Activated CD8-positive, alpha-beta memory T cell treated with anti-CD3 and anti-CD28 coated beads, Interleukin-2, amount 50 U/mL, for 48 hours (primary cell): ENCODE data around the gene MTMR1.
A peak's percentile ranks its signal among the peaks of the same experiment; 100 is the strongest.

Source experiments
- DNase-seq: peaks from one replicate; pipeline ENCODE4 v3.0.0-alpha.2; 2020

MTMR1 gene

DNA sequence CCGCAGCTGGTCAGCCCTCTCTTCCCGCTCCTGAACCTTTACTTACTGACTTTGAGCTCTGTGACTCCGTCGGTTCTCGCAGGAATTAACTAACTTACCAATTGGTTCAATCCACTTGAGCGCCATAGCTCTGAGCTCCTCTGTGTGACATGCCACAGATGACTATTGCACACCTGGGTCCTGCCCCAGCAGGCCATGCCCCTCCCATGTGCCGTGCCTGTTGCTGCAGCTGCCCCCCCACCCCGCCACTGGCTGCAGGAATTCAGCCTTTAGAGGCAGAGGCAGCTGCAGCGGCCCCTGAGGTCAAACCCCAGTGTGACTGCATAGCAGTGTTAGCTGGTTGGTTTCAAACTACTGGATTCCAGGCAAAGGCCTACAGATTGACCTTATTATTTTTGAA lies 70.6 kb downstream of the MTMR1 start:
- no peak for DNase-seq

GRCh38 chrX:150765237-150765636 lies 72.0 kb downstream of the MTMR1 start:
- DNase-seq, result no peak

DNA sequence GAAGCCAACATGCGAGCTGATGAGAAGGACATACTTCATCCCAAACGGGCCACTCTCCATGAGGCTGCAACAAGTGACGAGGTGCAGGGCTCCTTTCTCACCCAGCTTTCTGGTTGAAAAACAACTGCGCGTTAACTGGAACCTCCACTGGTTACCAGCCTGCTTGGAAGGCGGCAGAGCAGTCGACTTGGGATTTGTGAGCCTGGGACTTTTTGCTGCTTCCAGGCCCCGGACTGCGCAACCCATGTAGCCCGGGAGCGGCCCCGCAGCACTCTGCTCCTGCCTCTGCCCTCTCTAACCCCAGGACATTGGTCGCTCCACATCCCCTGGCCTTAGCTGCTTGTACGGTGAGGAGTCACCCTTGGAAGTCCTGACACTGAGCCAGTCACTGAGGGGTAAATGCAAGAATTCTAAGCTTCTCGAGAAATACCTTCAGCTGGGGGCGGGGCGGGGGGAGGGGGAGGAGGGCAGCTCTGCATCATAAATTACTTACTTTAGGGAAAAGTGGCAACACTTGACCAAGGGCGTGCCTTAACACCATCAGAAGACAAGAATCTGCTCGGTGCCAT lies 72.7 kb downstream of the MTMR1 start:
- DNase-seq, result no peak

DNA sequence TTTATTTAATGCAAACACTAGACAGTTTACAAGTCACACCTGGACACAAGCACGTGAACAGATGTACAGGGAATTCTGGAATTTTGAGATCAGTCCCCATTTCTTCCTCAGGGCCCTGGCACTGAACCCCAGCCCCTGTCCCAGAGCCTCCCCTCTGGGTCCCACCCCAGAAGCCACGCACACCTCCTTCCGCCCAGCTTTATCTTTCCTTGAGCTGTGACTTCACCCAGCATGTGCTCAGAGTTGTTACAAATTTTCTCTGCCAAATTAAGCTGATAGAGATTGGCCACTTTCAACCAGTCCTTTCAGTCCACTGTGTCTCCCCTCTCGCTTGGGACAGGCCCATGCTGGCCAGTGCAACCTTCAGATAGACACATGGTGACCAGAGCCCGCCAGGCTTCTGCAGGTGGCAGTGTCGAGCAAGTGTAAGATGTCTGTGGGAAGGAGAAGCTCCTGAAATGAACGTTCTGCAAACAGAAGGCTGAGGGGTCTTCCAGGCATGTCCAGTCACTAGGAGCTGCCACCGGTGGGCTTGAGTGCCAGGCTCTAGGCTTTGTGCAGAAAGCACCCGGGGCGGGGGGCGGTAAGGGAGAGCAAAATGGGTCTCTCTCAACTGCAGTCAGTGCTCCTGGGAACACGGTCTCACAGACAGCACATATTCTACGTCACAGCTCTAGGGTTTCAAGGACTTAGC lies 73.3 kb downstream of the MTMR1 start:
- no peak for DNase-seq

- DNase-seq, result no peak
Measured at GRCh38 chrX:150767045-150767395, 73.8 kb downstream of the MTMR1 start.

GRCh38 chrX:150767475-150768131 lies 74.4 kb downstream of the MTMR1 start:
- no peak for DNase-seq

DNA sequence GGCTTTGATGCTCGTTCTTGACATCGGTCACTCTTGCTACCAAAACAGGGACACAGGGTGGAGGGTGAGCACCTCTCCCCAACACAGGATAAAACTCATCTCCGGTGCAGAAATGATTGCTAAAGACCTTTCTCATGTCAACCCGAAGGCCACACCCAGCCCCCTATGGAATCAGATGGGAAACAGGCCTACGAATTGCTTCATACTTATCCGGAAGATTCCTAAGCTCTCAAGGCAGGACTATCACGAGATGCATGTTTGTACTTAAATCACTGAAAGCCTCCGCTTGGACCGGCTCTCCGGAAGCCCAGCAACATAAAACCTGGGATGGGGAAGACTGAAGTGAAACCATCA lies 74.9 kb downstream of the MTMR1 start:
- DNase-seq, result no peak

- no peak for DNase-seq
Measured at GRCh38 chrX:150768580-150769190, 75.5 kb downstream of the MTMR1 start.

DNA sequence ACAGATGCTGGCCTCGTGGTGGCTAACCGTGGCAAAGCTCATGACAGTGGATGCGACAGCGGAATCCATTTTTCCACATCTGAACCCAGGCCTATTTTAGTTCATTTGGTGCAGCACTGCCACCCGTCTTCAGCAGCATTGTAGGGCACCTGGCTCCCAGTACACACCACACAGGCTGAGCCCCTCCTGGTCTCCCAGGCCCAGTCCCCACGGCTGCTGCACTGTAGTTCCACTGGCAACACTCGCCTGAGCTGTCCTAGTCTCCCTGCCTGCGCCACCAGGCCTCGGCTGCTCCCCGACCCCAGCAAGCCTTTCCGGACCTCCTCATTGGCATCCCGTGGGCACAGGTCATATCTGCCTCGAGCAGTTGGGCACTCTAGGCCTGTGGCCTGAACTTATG lies 76.2 kb downstream of the MTMR1 start:
- no peak for DNase-seq

GRCh38 chrX:150770623-150771022 lies 77.4 kb downstream of the MTMR1 start:
- DNase-seq, result no peak

DNA sequence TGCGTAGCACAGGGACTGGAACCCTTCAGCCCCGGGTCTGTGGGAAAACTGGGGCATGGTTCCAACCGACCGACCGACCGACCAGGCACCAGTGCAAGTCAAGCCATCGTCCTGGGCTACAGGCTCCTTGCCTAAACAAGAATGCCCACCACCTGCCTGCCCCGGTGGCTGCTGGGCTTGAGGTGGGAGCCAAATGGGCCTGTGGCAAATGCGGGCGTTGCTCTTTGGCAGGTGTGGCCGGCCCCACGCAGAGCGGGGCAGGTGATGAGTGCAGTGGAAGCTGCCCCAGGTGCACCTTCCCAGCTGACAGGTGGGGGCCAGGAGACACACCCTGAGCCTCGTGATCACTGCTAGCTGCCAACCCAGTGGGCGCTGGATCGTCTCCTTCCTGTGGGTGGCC lies 77.9 kb downstream of the MTMR1 start:
- DNase-seq, result no peak

DNA sequence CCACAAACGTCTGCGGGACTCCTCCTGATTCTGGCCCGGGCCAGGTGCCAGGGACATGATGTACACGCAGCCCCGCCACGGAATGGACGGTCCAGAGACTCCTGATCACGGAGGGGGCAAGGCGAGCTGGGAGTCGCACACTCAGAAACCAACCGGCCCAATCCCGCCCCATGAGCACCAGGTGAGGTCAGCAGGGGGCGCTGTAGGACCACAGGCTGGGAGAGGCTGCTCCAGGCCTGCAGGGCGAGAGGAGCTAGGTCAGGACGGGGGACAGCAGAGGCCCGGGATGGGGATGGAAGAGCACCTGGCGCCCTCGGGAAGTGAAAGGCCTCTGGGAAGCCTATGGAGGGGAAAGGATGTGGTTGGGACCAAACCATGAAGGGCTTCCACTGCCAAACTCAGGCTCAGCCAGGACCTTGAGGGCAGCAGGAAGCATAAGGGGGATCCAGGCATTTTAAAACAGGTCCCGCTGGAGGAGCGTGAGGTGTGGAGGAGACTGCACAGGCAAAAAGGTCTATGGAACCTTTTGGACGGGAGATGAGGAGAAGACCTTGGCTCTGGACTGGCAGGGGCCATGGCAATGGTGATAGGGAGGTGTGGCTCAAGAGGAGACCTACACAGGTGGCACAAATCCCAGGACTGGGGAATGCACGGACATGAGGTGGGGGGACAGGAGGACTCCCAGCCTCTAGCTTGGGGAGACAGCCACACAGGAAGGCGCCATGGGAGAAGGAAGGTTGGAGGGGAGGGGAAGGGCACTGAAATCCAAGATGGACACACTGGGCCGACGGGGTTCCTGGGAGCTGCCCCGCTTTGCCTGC lies 79.2 kb downstream of the MTMR1 start:
- DNase-seq, result peak; percentile 95

- DNase-seq, result no peak
Measured at GRCh38 chrX:150773117-150773516, 79.9 kb downstream of the MTMR1 start.

DNA sequence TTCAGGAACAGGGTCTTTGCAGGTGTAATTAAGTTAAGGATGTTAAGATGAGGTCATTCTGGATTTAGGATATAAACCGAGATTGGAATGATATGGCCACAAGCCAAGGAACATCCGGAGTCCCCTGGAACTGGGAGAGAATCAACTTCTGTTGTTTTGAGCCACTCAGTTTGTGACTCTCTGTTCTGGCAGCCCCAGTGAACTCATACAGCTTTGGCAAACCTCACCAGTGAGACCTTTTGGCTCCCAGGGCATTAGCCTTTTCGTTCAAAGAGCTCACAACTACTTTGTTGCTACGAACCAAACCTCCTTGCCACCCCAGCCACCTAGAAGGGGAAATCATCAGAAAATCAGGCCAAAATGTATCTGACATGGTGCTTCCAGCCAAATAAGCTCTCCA lies 80.4 kb downstream of the MTMR1 start:
- DNase-seq, result no peak

- DNase-seq, result no peak
Measured at GRCh38 chrX:150774798-150775568, 81.8 kb downstream of the MTMR1 start.

- DNase-seq, result no peak
Measured at GRCh38 chrX:150775569-150776350, 82.6 kb downstream of the MTMR1 start.

DNA sequence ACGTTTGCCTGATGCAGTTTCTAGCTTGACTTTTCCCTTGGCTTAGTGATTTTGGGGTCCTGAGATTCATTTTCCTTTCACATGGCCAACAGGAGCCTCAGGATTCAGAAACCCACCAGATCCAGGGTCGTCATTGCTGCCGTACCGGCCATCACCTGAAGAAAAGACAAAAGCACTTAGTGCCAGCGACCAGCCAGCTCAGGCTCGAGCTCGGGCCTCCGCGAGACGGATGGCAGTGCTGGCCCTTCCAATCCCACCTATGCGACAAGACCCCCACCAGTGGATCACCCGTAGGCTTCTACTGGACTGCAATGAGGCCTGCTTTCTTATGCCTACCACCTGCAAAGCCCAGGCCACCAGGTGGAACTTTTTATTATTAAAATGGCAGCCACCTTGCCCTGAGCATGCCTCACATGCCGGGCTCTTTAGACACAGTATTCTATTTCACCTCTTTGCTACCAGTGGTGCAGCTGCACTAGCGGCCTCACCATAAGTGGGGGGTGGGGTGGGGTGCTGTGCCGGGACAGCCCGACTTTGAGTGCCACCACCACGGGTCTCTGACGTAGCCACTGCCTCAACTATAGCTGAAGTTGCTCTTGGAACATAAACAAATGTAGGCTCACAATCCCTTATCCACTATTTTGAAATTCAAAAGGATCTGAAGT lies 84.3 kb downstream of the MTMR1 start:
- no peak for DNase-seq

- no peak for DNase-seq
Measured at GRCh38 chrX:150779385-150779784, 86.2 kb downstream of the MTMR1 start.

GRCh38 chrX:150781677-150782076 lies 88.5 kb downstream of the MTMR1 start:
- DNase-seq, result no peak

DNA sequence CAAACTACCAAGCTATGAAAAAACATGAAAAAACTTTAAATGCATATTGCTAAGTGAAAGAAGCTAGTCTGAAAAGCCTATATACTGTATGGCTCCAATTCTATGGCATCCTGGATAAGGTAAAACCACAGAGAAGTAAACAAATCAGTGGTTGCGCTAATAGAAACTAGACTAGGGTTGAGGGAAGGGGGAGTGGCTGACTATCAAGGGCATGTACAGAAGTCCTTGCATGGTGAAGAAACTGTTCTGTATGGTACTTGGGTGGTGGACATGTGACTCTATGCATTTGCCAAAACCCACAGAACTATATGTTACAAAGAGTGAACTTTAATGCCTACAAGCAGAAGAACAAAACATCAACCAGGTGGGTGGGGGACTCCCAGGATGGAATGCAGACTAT lies 96.8 kb downstream of the MTMR1 start:
- no peak for DNase-seq

GRCh38 chrX:150792949-150793527 lies 99.8 kb downstream of the MTMR1 start:
- DNase-seq, result no peak
